ENCODE data around the gene SURF4.

SURF4 gene

GRCh38 chr9:133375724-133376654, at the start of gene SURF4, which contains the start of gene STKLD1:
Gene SURF4, minus strand, starts transcription at chr9:133376060. Its CDS starts 91 bp downstream, at chr9:133375969.
Gene STKLD1, plus strand, starts transcription at chr9:133376366. Its CDS starts 108 bp downstream, at chr9:133376474.
- DNase-seq (ENCODE audit: low read depth), result peak; percentile 92

GRCh38 chr9:133425049-133425632, 49.3 kb upstream of the SURF4 start:
- DNase-seq (ENCODE audit: low read depth), result no peak

GRCh38 chr9:133424187-133424586, 48.3 kb upstream of the SURF4 start:
- DNase-seq (ENCODE audit: low read depth), result no peak

- DNase-seq (ENCODE audit: low read depth), result no peak
Measured at GRCh38 chr9:133423216-133423615, 47.4 kb upstream of the SURF4 start.

- DNase-seq (ENCODE audit: low read depth), result no peak
Measured at GRCh38 chr9:133421615-133422542, 46.0 kb upstream of the SURF4 start, which contains the start of gene ADAMTS13. Gene ADAMTS13, plus strand, starts transcription at chr9:133422367. Its CDS starts 77 bp downstream, at chr9:133422444.

- no peak for DNase-seq (ENCODE audit: low read depth)
Measured at GRCh38 chr9:133420392-133420827, 44.5 kb upstream of the SURF4 start.

GRCh38 chr9:133419005-133419404, 43.1 kb upstream of the SURF4 start:
- DNase-seq (ENCODE audit: low read depth), result no peak

- DNase-seq (ENCODE audit: low read depth), result peak; percentile 69
Measured at GRCh38 chr9:133417541-133418461, 41.9 kb upstream of the SURF4 start, which contains the start of gene REXO4. Gene REXO4, minus strand, starts transcription at chr9:133418010. Its CDS starts 166 bp downstream, at chr9:133417844.

GRCh38 chr9:133415170-133415569, 39.3 kb upstream of the SURF4 start:
- no peak for DNase-seq (ENCODE audit: low read depth)

GRCh38 chr9:133408042-133408441, 32.2 kb upstream of the SURF4 start:
- no peak for DNase-seq (ENCODE audit: low read depth)

- peak; percentile 63 for DNase-seq (ENCODE audit: low read depth)
Measured at GRCh38 chr9:133406480-133407307, 30.8 kb upstream of the SURF4 start.

- DNase-seq (ENCODE audit: low read depth), result no peak
Measured at GRCh38 chr9:133405508-133406438, 29.9 kb upstream of the SURF4 start.

- no peak for DNase-seq (ENCODE audit: low read depth)
Measured at GRCh38 chr9:133404454-133405002, 28.7 kb upstream of the SURF4 start.

- peak; percentile 38 for DNase-seq (ENCODE audit: low read depth)
Measured at GRCh38 chr9:133403766-133404453, 28.1 kb upstream of the SURF4 start.

GRCh38 chr9:133402689-133403088, 26.8 kb upstream of the SURF4 start:
- no peak for DNase-seq (ENCODE audit: low read depth)

GRCh38 chr9:133401588-133401987, 25.7 kb upstream of the SURF4 start:
- DNase-seq (ENCODE audit: low read depth), result no peak

GRCh38 chr9:133400292-133400691, 24.4 kb upstream of the SURF4 start:
- DNase-seq (ENCODE audit: low read depth), result no peak

GRCh38 chr9:133397895-133398294, 22.0 kb upstream of the SURF4 start:
- no peak for DNase-seq (ENCODE audit: low read depth)

Data from activated T-helper 1 cell treated with Interleukin-2 at 50 U/mL for 16 hours (primary cell).